Stimulated activated CD4-positive, alpha-beta T cell treated with anti-CD3 and anti-CD28 coated beads, Interleukin-1b, Interleukin-23, amount 100 ng/mL, for 24 hours (primary cell): Measurements from ENCODE around the gene MRM3.
A peak's percentile ranks its signal among the peaks of the same experiment; 100 is the strongest.
"Not testable (repeated sequence)": the region's sequence is repeated elsewhere in the genome, so short reads cannot be mapped to it uniquely, and the experiment has no call there.

Experiments used
- DNase-seq, 4 experiments: peaks; one replicate each; pipeline ENCODE4 v3.0.0-alpha.2; 2020; ENCODE audit warnings: low read depth in 4 of 4, low spot score in 1 of 4

The MRM3 gene, protein sequence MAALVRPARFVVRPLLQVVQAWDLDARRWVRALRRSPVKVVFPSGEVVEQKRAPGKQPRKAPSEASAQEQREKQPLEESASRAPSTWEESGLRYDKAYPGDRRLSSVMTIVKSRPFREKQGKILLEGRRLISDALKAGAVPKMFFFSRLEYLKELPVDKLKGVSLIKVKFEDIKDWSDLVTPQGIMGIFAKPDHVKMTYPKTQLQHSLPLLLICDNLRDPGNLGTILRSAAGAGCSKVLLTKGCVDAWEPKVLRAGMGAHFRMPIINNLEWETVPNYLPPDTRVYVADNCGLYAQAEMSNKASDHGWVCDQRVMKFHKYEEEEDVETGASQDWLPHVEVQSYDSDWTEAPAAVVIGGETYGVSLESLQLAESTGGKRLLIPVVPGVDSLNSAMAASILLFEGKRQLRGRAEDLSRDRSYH

GRCh38 chr17:781805-782731 lies at the start of gene MRM3, which contains the start of gene GLOD4:
MRM3 (plus strand) TSS chr17:782353; CDS start chr17:782379, 26 bp downstream.
GLOD4 (minus strand) TSS chr17:782280; CDS start chr17:782255, 25 bp downstream.
- peak; percentile 88 to 92 (median 90) for DNase-seq

DNA sequence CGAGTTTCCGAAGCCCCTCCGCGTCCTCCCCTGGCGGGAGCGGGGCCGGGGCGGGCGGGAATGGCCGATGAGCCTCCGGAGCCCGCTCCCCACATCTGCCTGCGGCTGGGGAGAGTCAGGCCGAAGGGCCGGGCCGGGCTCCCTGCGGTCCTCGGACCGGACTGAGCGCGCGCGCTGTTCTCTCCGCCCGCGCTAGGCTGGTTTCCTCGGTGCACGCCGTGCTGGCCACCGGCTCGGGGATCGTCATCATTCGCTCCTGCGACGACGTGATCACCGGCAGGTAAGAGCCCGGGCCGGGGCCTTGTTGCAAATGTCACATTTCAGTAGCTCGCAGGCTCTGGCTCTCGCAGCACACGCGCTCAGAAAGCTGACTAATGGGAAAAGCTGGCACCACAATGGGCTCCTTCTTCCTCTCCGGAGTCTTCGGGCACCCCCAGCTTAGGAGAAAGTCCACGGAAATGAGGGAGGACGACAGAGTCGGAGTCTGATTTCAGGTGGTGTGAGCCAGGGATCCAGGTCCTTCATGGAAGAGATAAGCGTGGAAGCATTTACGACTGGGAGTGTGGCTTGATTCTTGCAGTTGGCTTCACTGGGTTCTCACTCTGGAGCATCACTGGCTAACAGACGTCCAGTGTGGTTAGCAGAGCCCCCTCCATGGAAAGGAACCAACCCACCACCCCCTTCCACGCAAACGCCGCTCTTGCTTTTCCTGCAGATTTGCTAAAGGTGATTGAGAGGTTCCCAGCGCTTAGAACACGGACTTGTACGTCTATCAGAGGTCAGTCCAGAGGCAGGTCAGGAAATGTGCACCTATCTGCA lies 49.0 kb upstream of the MRM3 start:
- peak in 1 of 4 experiments; percentile 52 for DNase-seq

GRCh38 chr17:733743-734142 lies 48.4 kb upstream of the MRM3 start:
- no peak for DNase-seq

- no peak for DNase-seq
These were observed 44.5 kb upstream of the MRM3 start for GRCh38 chr17:737561-738113.

DNA sequence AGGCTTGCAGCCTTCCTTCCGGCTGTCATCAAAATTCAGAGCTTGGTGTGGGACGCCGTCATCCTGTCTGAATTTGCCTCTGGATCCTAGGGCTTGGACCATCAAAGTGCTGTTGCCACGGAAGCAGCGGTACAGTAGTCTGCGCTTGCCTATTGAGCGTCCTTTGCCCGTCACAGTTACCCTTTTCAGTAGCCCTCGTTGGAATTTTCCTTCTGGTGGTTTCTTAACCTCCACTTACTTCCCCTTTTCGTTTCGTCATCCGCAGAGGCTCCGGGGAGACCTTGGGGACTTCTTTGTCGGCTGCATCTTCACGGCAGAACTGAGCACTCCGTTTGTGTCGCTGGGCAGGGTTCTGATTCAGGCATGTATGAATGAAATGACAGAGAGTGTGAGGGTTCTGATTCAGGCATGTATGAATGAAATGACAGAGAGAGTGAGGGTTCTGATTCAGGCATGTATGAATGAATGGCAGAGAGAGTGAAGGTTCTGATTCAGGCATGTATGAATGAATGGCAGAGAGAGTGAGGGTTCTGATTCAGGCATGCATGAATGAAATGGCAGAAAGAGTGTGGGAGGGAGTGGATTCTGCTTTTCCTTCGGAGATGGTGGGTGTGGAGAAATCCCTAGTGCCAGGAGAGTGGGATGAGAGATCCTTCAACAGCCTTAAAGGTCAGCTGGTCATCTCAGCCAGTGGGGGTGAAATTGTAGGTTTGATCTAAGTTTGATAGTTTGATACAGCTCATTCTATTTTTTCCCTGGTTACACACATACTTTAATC lies 41.7 kb upstream of the MRM3 start:
- DNase-seq = no peak

DNA sequence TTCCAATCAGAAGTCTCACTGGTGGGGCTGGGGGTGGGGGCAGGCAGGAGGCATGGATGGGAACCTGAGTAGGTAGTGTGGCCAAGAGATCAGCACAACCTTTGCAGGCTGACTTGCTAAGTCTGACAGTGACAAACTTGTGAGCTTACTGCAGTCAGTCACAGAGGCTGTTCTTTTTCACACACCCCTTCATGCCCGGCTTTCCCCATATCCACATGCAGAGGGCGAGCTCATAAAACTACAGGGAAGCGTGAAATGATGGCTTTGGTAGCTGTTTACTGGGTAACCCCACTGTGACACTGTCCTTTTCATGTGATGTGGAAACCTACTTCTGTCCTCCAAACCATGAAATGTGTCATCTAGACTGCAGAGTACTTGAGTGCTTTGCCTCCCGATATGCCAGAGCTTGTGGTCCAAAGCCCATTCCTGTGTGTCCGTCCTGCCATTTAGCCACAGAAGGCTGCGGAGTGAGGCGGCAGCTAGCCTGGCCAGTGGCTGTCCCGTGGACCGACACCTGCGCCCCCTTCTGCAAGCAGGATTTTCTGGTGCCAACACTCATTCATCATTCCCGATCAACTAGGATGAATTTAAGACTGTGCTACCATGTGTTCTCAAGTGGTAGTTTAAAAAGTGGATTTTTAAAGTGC lies 39.9 kb upstream of the MRM3 start:
- no peak for DNase-seq

GRCh38 chr17:743139-743538 lies 39.0 kb upstream of the MRM3 start:
- DNase-seq = no peak

DNA sequence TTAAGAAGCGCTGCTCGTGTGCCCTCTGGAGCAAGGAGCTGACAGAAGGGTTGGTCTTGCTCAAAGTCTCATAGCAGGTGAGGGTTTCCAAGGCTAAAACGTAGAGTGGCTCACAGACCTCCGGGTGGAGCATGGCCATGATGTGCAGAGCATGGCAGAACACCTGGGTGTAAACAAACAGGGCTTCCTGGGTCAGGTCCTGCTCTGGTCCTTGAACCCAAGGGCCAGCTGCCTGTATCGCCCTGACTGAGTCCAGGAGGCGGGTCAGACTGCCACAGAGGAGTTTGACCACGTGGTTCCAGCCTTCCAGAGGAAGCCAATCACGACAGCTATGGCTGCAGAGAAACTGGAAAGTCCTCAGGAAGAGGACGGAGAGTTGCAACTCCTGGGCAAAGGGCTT lies 37.2 kb upstream of the MRM3 start:
- no peak for DNase-seq

DNA sequence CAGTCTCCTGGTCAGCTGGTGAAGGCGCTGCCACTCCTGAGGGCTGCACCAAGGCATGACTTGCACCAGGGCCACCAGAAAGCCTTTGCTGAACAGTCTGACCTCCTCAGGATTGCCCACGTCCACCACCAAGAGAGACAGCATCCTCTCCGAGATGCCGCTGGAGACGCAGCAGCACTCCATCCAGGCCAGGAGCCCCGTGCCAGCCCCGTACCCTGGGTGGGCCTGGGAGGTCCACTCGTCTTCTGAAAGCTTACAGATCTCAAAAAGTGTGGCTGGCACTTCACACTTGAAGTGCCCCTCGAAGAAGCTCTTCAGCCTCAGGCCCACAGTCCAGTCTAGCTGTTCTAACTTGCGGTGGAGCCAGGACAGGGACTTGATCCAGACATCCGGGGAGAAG lies 36.7 kb upstream of the MRM3 start:
- no peak for DNase-seq

- DNase-seq = no peak
These were observed 36.0 kb upstream of the MRM3 start for GRCh38 chr17:746181-746580.

DNA sequence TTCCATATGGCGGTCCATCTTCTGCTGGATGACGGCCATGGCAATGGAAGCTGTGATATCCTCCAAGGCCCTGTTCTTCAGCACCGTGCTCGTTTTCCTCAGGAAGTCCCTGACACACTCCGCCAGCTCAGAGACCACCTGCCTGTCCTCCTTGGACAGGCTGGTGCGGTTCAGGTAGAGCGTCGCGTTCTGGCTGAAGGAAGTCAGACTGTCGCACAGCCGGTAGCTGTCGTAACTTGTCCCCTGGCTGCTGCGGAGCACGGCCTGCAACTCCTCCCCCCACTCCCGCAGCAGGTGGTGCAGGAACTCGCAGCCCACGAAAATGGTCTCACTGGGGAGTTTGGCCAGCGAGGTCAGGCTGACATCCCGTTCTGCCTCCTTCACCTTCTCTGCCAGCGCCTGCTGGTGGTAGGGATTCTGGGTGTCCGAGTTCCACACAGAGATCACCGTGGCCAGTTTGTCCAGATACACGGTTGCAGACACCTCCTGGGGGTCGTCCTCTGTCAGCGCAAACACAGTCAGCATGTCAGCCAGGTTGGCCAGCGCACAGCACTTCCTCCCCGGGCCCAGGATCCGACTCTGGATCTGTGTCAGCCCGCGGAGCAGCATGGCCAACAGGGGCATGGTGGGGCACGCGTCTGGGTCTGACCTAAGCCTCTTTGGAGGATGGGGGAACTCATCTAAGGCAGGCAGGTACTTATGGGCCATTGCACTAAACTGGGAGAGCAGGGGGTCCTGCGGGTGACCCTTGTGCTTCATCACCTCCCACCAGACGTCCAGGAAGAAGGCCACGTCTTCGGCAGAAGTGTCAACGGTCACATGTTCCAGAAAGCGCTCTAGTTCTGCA lies 35.1 kb upstream of the MRM3 start:
- DNase-seq = no peak

DNA sequence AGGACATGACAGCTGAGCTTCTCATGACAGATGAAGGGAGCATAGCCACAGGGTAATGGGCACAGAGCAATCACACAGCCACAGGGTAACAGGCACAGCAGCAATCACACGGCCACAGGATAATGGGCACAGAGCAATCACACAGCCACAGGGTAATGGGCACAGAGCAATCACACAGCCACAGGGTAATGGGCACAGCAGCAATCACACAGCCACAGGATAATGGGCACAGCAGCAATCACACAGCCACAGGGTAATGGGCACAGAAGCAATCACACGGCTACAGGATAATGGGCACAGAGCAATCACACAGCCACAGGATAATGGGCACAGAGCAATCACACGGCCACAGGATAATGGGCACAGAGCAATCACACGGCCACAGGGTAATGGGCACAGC lies 33.5 kb upstream of the MRM3 start:
- DNase-seq = not testable (repeated sequence)

GRCh38 chr17:749359-749758 lies 32.8 kb upstream of the MRM3 start:
- DNase-seq = not testable (repeated sequence)

- no peak for DNase-seq
These were observed 31.6 kb upstream of the MRM3 start for GRCh38 chr17:750431-751037.

GRCh38 chr17:751269-752001 lies 30.7 kb upstream of the MRM3 start:
- DNase-seq = peak in 1 of 4 experiments; percentile 31

- peak; percentile 94 to 100 (median 98) for DNase-seq
These were observed 30.0 kb upstream of the MRM3 start, which contains the start of gene GEMIN4 for GRCh38 chr17:752002-752619. GEMIN4 (minus strand) TSS chr17:752264; CDS start chr17:752142, 122 bp downstream.
